PC-3 (cell line): ENCODE measurements around the gene POLR2H. TPM values are rescaled to one million over a fixed set of nuclear protein-coding genes. Genes with fewer than 3 reads are reported as not detected.

Experiments used
- ATAC-seq: fragments of 200-7000 bp; cut with Tn5 transposase; 2 replicates; pipeline ENCODE4 v1.9.1; 2020; ENCODE audit warnings: mild to moderate bottlenecking, moderate library complexity
- BruUV-seq: library from RNA; stranded (reverse); fragments of 400-500 nt; replicated peaks from 2 replicates; lab custom pipeline; 2021; lab: Mats Ljungman, UMichigan
- CTCF ChIA-PET: fragments of 300-600 bp; sonication (Branson Sonifier 250); formaldehyde crosslinking; loops from one replicate; lab custom pipeline; 2022; ENCODE audit warnings: antibody characterized with exemption; lab: Charles Lee
- POLR2A ChIA-PET: fragments of 300-600 bp; sonication (Branson Sonifier 250); formaldehyde crosslinking; loops from one replicate; lab custom pipeline; 2022; ENCODE audit warnings: antibody characterized with exemption; ENCODE audit not compliant: unreplicated experiment; lab: Charles Lee
- DNase-seq: peaks from one replicate; pipeline ENCODE4 v3.0.0-alpha.2; 2015
- H2AFZ ChIP-seq: fragments of 300-600 bp; sonication (generic); 2 replicates; pipeline ENCODE4 v1.6.0; 2016; ENCODE audit warnings: antibody characterized with exemption, low read length
- H3F3A ChIP-seq: fragments of 300-600 bp; sonication (generic); one replicate; pipeline ENCODE4 v1.6.0; 2017; ENCODE audit warnings: antibody characterized with exemption, low read length, control low read depth, mild to moderate bottlenecking; ENCODE audit not compliant: unreplicated experiment
- H3K27ac ChIP-seq: fragments of 300-600 bp; sonication (generic); 2 replicates; pipeline ENCODE4 v1.5.1; 2016; ENCODE audit warnings: mild to moderate bottlenecking, low read length
- H3K27me3 ChIP-seq: fragments of 300-600 bp; sonication (generic); 2 replicates; pipeline ENCODE4 v1.6.1; 2016; ENCODE audit warnings: low read length, mixed read lengths
- H3K36me3 ChIP-seq: fragments of 300-600 bp; sonication (generic); 2 replicates; pipeline ENCODE4 v1.6.1; 2016; ENCODE audit warnings: low read depth, mixed run types, low read length, mixed read lengths
- H3K4me1 ChIP-seq: fragments of 300-600 bp; sonication (generic); 2 replicates; pipeline ENCODE4 v1.5.1; 2016; ENCODE audit warnings: low read length; ENCODE audit not compliant: insufficient read depth
- H3K4me2 ChIP-seq: fragments of 300-600 bp; sonication (generic); 2 replicates; pipeline ENCODE4 v1.6.0; 2016; ENCODE audit warnings: low read length
- H3K4me3 ChIP-seq: fragments of 300-600 bp; sonication (generic); 2 replicates; pipeline ENCODE4 v1.5.1; 2016; ENCODE audit warnings: mild to moderate bottlenecking, low read length, mixed read lengths
- H3K79me2 ChIP-seq: fragments of 300-600 bp; sonication (generic); 2 replicates; pipeline ENCODE4 v1.6.1; 2017; ENCODE audit warnings: low read length, mixed read lengths
- H3K9ac ChIP-seq: fragments of 300-600 bp; sonication (generic); 2 replicates; pipeline ENCODE4 v1.6.0; 2016; ENCODE audit warnings: mild to moderate bottlenecking, low read length
- H3K9me2 ChIP-seq: fragments of 300-600 bp; sonication (generic); replicated peaks from 2 replicates; pipeline ENCODE4 v1.6.1; 2016; ENCODE audit warnings: mixed run types, low read length, mixed read lengths
- H3K9me3 ChIP-seq: fragments of 300-600 bp; sonication (generic); 2 replicates; pipeline ENCODE4 v1.6.1; 2016; ENCODE audit warnings: low read length, mixed read lengths
- H4K20me1 ChIP-seq: fragments of 300-600 bp; sonication (generic); 2 replicates; pipeline ENCODE4 v1.6.1; 2016; ENCODE audit warnings: low read length, mixed read lengths
- CTCF ChIP-seq: fragments of 300-600 bp; sonication (generic); conservative IDR thresholded peaks from 2 replicates; pipeline ENCODE4 v1.5.1; 2017; ENCODE audit warnings: antibody characterized with exemption, low read depth, mild to moderate bottlenecking, low read length
- EZH2 ChIP-seq: fragments of 300-600 bp; sonication (generic); IDR thresholded peaks from one replicate; pipeline ENCODE4 v1.6.1; 2017; ENCODE audit warnings: antibody characterized with exemption, mild to moderate bottlenecking, low read length; ENCODE audit not compliant: unreplicated experiment
- EZH2phosphoT487 ChIP-seq: fragments of 300-600 bp; sonication (generic); IDR thresholded peaks from 2 replicates; pipeline ENCODE4 v1.6.1; 2018; ENCODE audit warnings: mild to moderate bottlenecking, antibody characterized with exemption, low read length, borderline replicate concordance
- intact Hi-C: fragments of 100-400 bp; cut with micrococcal nuclease; formaldehyde crosslinking; loops from 2 replicates; pipeline ENCODE4 v1.9.0; 2023
- total RNA-seq: library from RNA; depleted of rRNA; stranded (reverse); fragments of >200 nt; gene quantifications from 2 replicates; pipeline ENCODE4 v1.2.3, GENCODE V29; 2014

Gene POLR2H
- total RNA-seq, 1 experiment from 2014 or later = 193 TPM

- no TSS peak for BruUV-seq
- Histone ChIP-seq H3K4me2 (no peak overlapping the region), H2AFZ (no peak overlapping the region), H4K20me1 (no peaks in the 10 kb centered on the region), H3K27me3 (peaks cover 25% of the 10 kb centered on the region), H3K36me3 (no peaks in the 10 kb centered on the region), H3K9me3 (no peaks in the 10 kb centered on the region), H3F3A (no peaks in the 10 kb centered on the region), H3K27ac (no peak overlapping the region), H3K9me2 (no peaks in the 10 kb centered on the region), H3K4me3 (no peak overlapping the region), H3K9ac (no peak overlapping the region), H3K4me1 (no peaks in the 10 kb centered on the region), H3K79me2 (no peaks in the 10 kb centered on the region)
- CTCF ChIA-PET = interaction anchor here (0.6 kb wide), 2 partner anchors 9 to 34 kb away, joined by 4 to 10 read pairs; no protein-coding TSS in a partner anchor
- no peak for ATAC-seq
- POLR2A ChIA-PET = interaction anchor here (0.6 kb wide), 1 partner anchor 24 kb away, joined by 10 read pairs; no protein-coding TSS in a partner anchor
- no peak for DNase-seq
- intact Hi-C loops = no loop called here
- TF ChIP-seq EZH2 (no peak), EZH2phosphoT487 (no peak), CTCF (no peak)
Measured at GRCh38 chr3:184386047-184386806, 24.7 kb downstream of the POLR2H start.

- intact Hi-C loops = no loop called here
- H3K4me2 ChIP-seq = no peak overlapping the region
- no peaks in the 10 kb centered on the region for H3K36me3 ChIP-seq
- TF ChIP-seq CTCF = no peak
- TF ChIP-seq EZH2 = no peak
- no peak for TF ChIP-seq EZH2phosphoT487
- no peak overlapping the region for H3K27ac ChIP-seq
- H3K4me3 ChIP-seq = no peak overlapping the region
- no peak overlapping the region for H3K9ac ChIP-seq
- ATAC-seq = no peak
- H3K9me2 ChIP-seq = no peaks in the 10 kb centered on the region
- H4K20me1 ChIP-seq = no peaks in the 10 kb centered on the region
- H3K4me1 ChIP-seq = no peaks in the 10 kb centered on the region
- no peaks in the 10 kb centered on the region for H3F3A ChIP-seq
- H3K79me2 ChIP-seq = no peaks in the 10 kb centered on the region
- no peaks in the 10 kb centered on the region for H3K9me3 ChIP-seq
- ChIA-PET CTCF (no interaction called here), POLR2A (no interaction called here)
- no peak for DNase-seq
- no peak overlapping the region for H2AFZ ChIP-seq
- H3K27me3 ChIP-seq = peaks cover 23% of the 10 kb centered on the region
- no TSS peak for BruUV-seq
Measured at GRCh38 chr3:184387174-184387714, 25.7 kb downstream of the POLR2H start.
